NCI-H2171 treated with DMSO at 0.1 percent for 48 hours (cell line): ENCODE data around the gene DOCK4.

Experiments used
- DNase-seq: peaks from one replicate; lab custom pipeline; 2025; lab: John Stamatoyannopoulos, UW

Gene DOCK4

GRCh38 chr7:111730057-111730456 lies 476.1 kb downstream of the DOCK4 start:
- no peak for DNase-seq

- DNase-seq, result no peak
Observed at GRCh38 chr7:111729483-111729882, 476.7 kb downstream of the DOCK4 start.

- no peak for DNase-seq
Observed at GRCh38 chr7:111728635-111728995, 477.6 kb downstream of the DOCK4 start.

- DNase-seq, result no peak
Observed at GRCh38 chr7:111727905-111728634, 478.1 kb downstream of the DOCK4 start.

- DNase-seq, result no peak
Observed at GRCh38 chr7:111718886-111719285, 487.3 kb downstream of the DOCK4 start.

GRCh38 chr7:111711426-111712065 lies 494.7 kb downstream of the DOCK4 start:
- peak; percentile 25 for DNase-seq

GRCh38 chr7:111710839-111711380 lies 495.3 kb downstream of the DOCK4 start:
- no peak for DNase-seq

GRCh38 chr7:111708072-111708471 lies 498.1 kb downstream of the DOCK4 start:
- DNase-seq, result no peak

- no peak for DNase-seq
Observed at GRCh38 chr7:111705807-111706206, 500.4 kb downstream of the DOCK4 start.

GRCh38 chr7:111697771-111698170 lies 508.4 kb downstream of the DOCK4 start:
- DNase-seq, result no peak

GRCh38 chr7:111694376-111694775 lies 511.8 kb downstream of the DOCK4 start:
- DNase-seq, result no peak

- DNase-seq, result peak; percentile 43
Observed at GRCh38 chr7:111690364-111691111, 515.7 kb downstream of the DOCK4 start.

- DNase-seq, result no peak
Observed at GRCh38 chr7:111685349-111685748, 520.9 kb downstream of the DOCK4 start.

- no peak for DNase-seq
Observed at GRCh38 chr7:111682588-111683340, 523.4 kb downstream of the DOCK4 start.

- no peak for DNase-seq
Observed at GRCh38 chr7:111681242-111681641, 525.0 kb downstream of the DOCK4 start.

GRCh38 chr7:111678986-111679385 lies 527.2 kb downstream of the DOCK4 start:
- no peak for DNase-seq

GRCh38 chr7:111678281-111678680 lies 527.9 kb downstream of the DOCK4 start:
- DNase-seq, result no peak

- DNase-seq, result no peak
Observed at GRCh38 chr7:111677848-111678247, 528.4 kb downstream of the DOCK4 start.

- no peak for DNase-seq
Observed at GRCh38 chr7:111676811-111677210, 529.4 kb downstream of the DOCK4 start.
